GM12878 (cell line): Measurements from ENCODE around the gene TTC4. TPM values are rescaled to one million over a fixed set of nuclear protein-coding genes. Genes with fewer than 3 reads are reported as not detected.

Source experiments
- ATAC-seq: fragments of 200-7000 bp; cut with Tn5 transposase; 3 replicates; pipeline ENCODE4 v1.9.1; 2020; ENCODE audit warnings: mild to moderate bottlenecking, moderate library complexity
- BruUV-seq: library from RNA; stranded (reverse); fragments of 400-500 nt; replicated peaks from 2 replicates; lab custom pipeline; 2021; lab: Mats Ljungman, UMichigan
- CTCF ChIA-PET: fragments of 300-600 bp; sonication (Branson Sonifier 250); formaldehyde crosslinking; extraction: SDS; loops from one replicate; lab custom pipeline; 2021; ENCODE audit warnings: inconsistent platforms; lab: Yijun Ruan, JAX
- POLR2A ChIA-PET: fragments of 350-600 bp; formaldehyde crosslinking; extraction: SDS; loops from one replicate; lab custom pipeline; 2021; ENCODE audit warnings: inconsistent platforms; lab: Charles Lee
- RAD21 ChIA-PET: fragments of 300-600 bp; sonication (Branson Sonifier 250); formaldehyde crosslinking; loops from one replicate; lab custom pipeline; 2023; ENCODE audit warnings: antibody characterized with exemption; ENCODE audit not compliant: unreplicated experiment; lab: Charles Lee
- SMC1A ChIA-PET: fragments of 300-600 bp; sonication (Branson Sonifier 250); formaldehyde crosslinking; loops from one replicate; lab custom pipeline; 2023; ENCODE audit not compliant: unreplicated experiment, uncharacterized antibody; lab: Charles Lee
- DNase-seq: peaks from one replicate; pipeline ENCODE4 v3.0.0-alpha.2; 2011; ENCODE audit warnings: low read depth, low spot score
- FAIRE-seq: peaks from 3 replicates; lab custom pipeline; 2011; peaks lifted over from hg19 to GRCh38; lab: Jason Lieb, UNC
- H2AFZ ChIP-seq: 2 replicates; pipeline ENCODE4 v1.6.0; 2011; ENCODE audit warnings: low read depth, low read length, control low read depth; ENCODE audit not compliant: control insufficient read depth
- H3K27ac ChIP-seq: 2 replicates; pipeline ENCODE4 v1.5.1; 2011; ENCODE audit warnings: control low read depth; ENCODE audit not compliant: control insufficient read depth, insufficient read depth
- H3K27me3 ChIP-seq, 2 experiments: replicated peaks in 1 of 2; 2 replicates each; pipeline versions ENCODE4 v1.6.0 to v1.6.1; 2011; ENCODE audit warnings: low read length in 1 of 2; ENCODE audit not compliant: control insufficient read depth in 2 of 2, insufficient read depth in 2 of 2
- H3K36me3 ChIP-seq, 2 experiments: 2 replicates each; pipeline ENCODE4 v1.5.1; 2011; ENCODE audit warnings: low read length in 1 of 2; ENCODE audit not compliant: control insufficient read depth in 2 of 2, insufficient read depth in 2 of 2
- H3K4me1 ChIP-seq: 2 replicates; pipeline ENCODE4 v1.6.1; 2011; ENCODE audit warnings: mild to moderate bottlenecking, low read length, moderate library complexity, mixed read lengths; ENCODE audit not compliant: control insufficient read depth, insufficient read depth
- H3K4me2 ChIP-seq: 2 replicates; pipeline ENCODE4 v1.6.0; 2011; ENCODE audit warnings: control low read depth; ENCODE audit not compliant: control insufficient read depth, insufficient read depth
- H3K4me3 ChIP-seq: fragments of 200-600 bp; sonication (generic); 2 replicates; pipeline ENCODE4 v1.5.1; 2016
- H3K79me2 ChIP-seq: 2 replicates; pipeline ENCODE4 v1.6.0; 2011; ENCODE audit warnings: low read length; ENCODE audit not compliant: control insufficient read depth, insufficient read depth
- H3K9ac ChIP-seq: 2 replicates; pipeline ENCODE4 v1.8.0; 2011; ENCODE audit warnings: low read length, control low read depth, mixed read lengths; ENCODE audit not compliant: control insufficient read depth, insufficient read depth
- H3K9me3 ChIP-seq: replicated peaks from 3 replicates; pipeline ENCODE4 v1.5.1; 2011; ENCODE audit warnings: mild to moderate bottlenecking, low read length; ENCODE audit not compliant: control insufficient read depth, insufficient read depth
- H4K20me1 ChIP-seq: 2 replicates; pipeline ENCODE4 v1.6.0; 2011; ENCODE audit not compliant: control insufficient read depth, insufficient read depth
- CBX5 ChIP-seq: sonication (generic); IDR thresholded peaks from 2 replicates; pipeline ENCODE4 v1.6.1; 2016; ENCODE audit warnings: low read depth, moderate library complexity, mild to moderate bottlenecking, inconsistent platforms
- EP300 ChIP-seq, 2 experiments: fragments of 150-350 bp in 1 of 2; IDR thresholded peaks; 2 replicates each; pipeline ENCODE4 v1.6.1; 2011 to 2012; ENCODE audit warnings: low read depth in 2 of 2, low read length in 2 of 2, borderline replicate concordance in 1 of 2, improper control_type of control experiment in 1 of 2, inconsistent platforms in 1 of 2; ENCODE audit not compliant: control insufficient read depth in 1 of 2
- IRF5 ChIP-seq: fragments of 450-650 bp; IDR thresholded peaks from 2 replicates; pipeline ENCODE4 v1.6.1; 2017; ENCODE audit warnings: borderline replicate concordance
- MEF2B ChIP-seq: fragments of 450-650 bp; IDR thresholded peaks from 2 replicates; pipeline ENCODE4 v1.6.1; 2018; ENCODE audit warnings: mild to moderate bottlenecking, moderate library complexity; ENCODE audit not compliant: partially characterized antibody, poor library complexity, severe bottlenecking
- MTA2 ChIP-seq: fragments of 450-650 bp; IDR thresholded peaks from 2 replicates; pipeline ENCODE4 v1.6.1; 2016; ENCODE audit warnings: low read depth, mild to moderate bottlenecking, moderate library complexity
- SUZ12 ChIP-seq: fragments of 200-600 bp; sonication (generic); IDR thresholded peaks from one replicate; pipeline ENCODE4 v1.6.1; 2018; ENCODE audit warnings: antibody characterized with exemption, mild to moderate bottlenecking; ENCODE audit not compliant: unreplicated experiment
- TCF12 ChIP-seq: IDR thresholded peaks from 2 replicates; pipeline ENCODE4 v1.6.1; 2011; ENCODE audit warnings: low read depth, mild to moderate bottlenecking, low read length
- TCF3 ChIP-seq: IDR thresholded peaks from 2 replicates; pipeline ENCODE4 v1.6.1; 2012; ENCODE audit warnings: low read depth, mild to moderate bottlenecking, low read length, borderline replicate concordance; ENCODE audit not compliant: insufficient read depth
- USF2 ChIP-seq: IDR thresholded peaks from 2 replicates; pipeline ENCODE4 v1.6.1; 2011; ENCODE audit warnings: low read depth, low read length, improper control_type of control experiment, borderline replicate concordance
- WGBS: methylation state at CpG from one replicate; pipeline ENCODE4 v1.1.6; 2016; ENCODE audit warnings: low lambda C conversion rate; ENCODE audit not compliant: insufficient replicate concordance, insufficient coverage; ENCODE audit errors: missing lambda C conversion rate; 5-methylcytosine and 5-hydroxymethylcytosine counted together
- in situ Hi-C: fragments of 300-500 bp; cut with MboI; formaldehyde crosslinking; loops from 9 replicates; pipeline ENCODE4 v1.14.3; 2018; ENCODE audit warnings: mixed read lengths
- intact Hi-C: fragments of 100-400 bp; cut with micrococcal nuclease; formaldehyde crosslinking; loops from one replicate; pipeline ENCODE4 v1.14.2; 2022; ENCODE audit not compliant: unreplicated experiment
- polyA plus RNA-seq, 11 experiments: library from polyadenylated mRNA; depleted of rRNA in 4 of 11; unstranded in 6 of 11; stranded (reverse) in 5 of 11; fragments of >200 nt; fragmentation: Nextera tagmentation in 4 of 11; fragmentation: Illumina TruSeq in 1 of 11; extraction: Ambion mirVana in 4 of 11; extraction: Trizol in 1 of 11; gene quantifications; 1 replicate in 1 of 11; 2 replicates in 10 of 11; pipeline versions ENCODE4 v1.2.1 to v1.2.3, GENCODE V29; 2011 to 2016; ENCODE audit warnings: inconsistent platforms in 2 of 11, missing spikeins in 2 of 11, low read depth in 1 of 11
- total RNA-seq, 4 experiments: library from RNA; depleted of rRNA in 3 of 4; stranded (reverse); fragments of >200 nt in 3 of 4; fragmentation: Illumina TruSeq in 1 of 4; extraction: Trizol in 1 of 4; gene quantifications; 2 replicates each; pipeline versions ENCODE4 v1.2.1 to v1.2.3, GENCODE V29; 2013 to 2021
- TF ChIP-seq, protein P1 (sequence below): IDR thresholded peaks from 2 replicates; pipeline ENCODE4 v1.6.1; 2012; ENCODE audit warnings: low read depth, low read length, improper control_type of control experiment

Gene TTC4
- total and polyA plus RNA-seq, 10 of the 15 experiments (the other 5 are each of a cell fraction or from before 2014, with no cell fraction given) = 23.4 to 50.5 (median 36.0) TPM

DNA sequence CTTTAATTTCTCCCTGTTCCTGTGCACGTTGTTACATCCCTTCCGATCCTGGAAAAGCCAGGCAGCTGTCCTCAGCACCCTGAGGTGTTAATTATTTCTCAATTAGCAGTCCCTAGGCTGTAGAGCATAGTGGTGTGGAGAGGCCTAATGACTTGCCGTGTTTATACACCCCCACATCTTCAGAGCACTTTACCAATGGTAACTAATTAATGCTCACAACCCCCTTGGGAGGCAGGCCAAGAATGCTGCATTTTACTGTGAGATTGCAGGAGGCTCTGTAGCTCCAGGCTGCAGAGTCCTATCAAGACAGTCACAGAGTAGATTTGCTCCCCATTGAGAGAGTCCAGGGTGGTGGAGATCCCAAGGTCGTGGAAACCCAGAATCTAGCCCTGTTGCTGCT lies 51.1 kb downstream of the TTC4 start:
- no peaks in the 10 kb centered on the region for H3K27me3 ChIP-seq
- peaks cover 9% of the 10 kb centered on the region for H3K4me1 ChIP-seq
- H3K4me2 ChIP-seq = no peak overlapping the region
- ChIA-PET CTCF (interaction anchor here (1.2 to 8.9 kb wide), 4 partner anchors 28 to 43 kb away, joined by 4 to 60 read pairs (median 6); partner anchors contain the start of gene TTC22), RAD21 (interaction anchor here (1.2 to 1.5 kb wide), 3 partner anchors 10 to 34 kb away, joined by 3 to 10 read pairs (median 5); partner anchors contain the start of gene TTC22), POLR2A (interaction anchor here (0.5 kb wide), 1 partner anchor 602 kb away, joined by 4 read pairs; no protein-coding TSS in a partner anchor), SMC1A (interaction anchor here (0.9 to 2.2 kb wide), 6 partner anchors 29 to 111 kb away, joined by 3 to 11 read pairs (median 5); partner anchors contain the start of gene TTC4)
- in situ Hi-C loops = no loop called here
- ATAC-seq = no peak
- BruUV-seq = no TSS peak
- H3K4me3 ChIP-seq = no peak overlapping the region
- no peaks in the 10 kb centered on the region for H4K20me1 ChIP-seq
- no peak for FAIRE-seq
- TF ChIP-seq SUZ12 = no peak
- peak; percentile 50 for TF ChIP-seq MTA2
- TF ChIP-seq IRF5 = no peak
- TF ChIP-seq MEF2B = peak; percentile 22
- TF ChIP-seq TCF12 = no peak
- TF ChIP-seq, protein P1, sequence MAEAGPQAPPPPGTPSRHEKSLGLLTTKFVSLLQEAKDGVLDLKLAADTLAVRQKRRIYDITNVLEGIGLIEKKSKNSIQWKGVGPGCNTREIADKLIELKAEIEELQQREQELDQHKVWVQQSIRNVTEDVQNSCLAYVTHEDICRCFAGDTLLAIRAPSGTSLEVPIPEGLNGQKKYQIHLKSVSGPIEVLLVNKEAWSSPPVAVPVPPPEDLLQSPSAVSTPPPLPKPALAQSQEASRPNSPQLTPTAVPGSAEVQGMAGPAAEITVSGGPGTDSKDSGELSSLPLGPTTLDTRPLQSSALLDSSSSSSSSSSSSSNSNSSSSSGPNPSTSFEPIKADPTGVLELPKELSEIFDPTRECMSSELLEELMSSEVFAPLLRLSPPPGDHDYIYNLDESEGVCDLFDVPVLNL = no peak
- TF ChIP-seq USF2 = no peak
- no peak for TF ChIP-seq CBX5
- no peak for TF ChIP-seq EP300 (IDR thresholded peaks at IDR 0.05; ENCODE audit: borderline replicate concordance in 1 of 2, control insufficient read depth in 1 of 2, low read depth in 2 of 2, low read length in 2 of 2)
- no peak for TF ChIP-seq TCF3
- WGBS = 24% methylated on average over 4 of the region's 4 CpGs
- peaks cover 17% of the 10 kb centered on the region for H3K79me2 ChIP-seq
- no peaks in the 10 kb centered on the region for H3K36me3 ChIP-seq
- no peak overlapping the region for H3K27ac ChIP-seq
- intact Hi-C loops = no loop called here
- H3K9ac ChIP-seq = no peak overlapping the region
- no peak overlapping the region for H2AFZ ChIP-seq
- no peak for DNase-seq
- H3K9me3 ChIP-seq = no peaks in the 10 kb centered on the region
